GM10266 (cell line): ENCODE results near the gene PRR20G.

Experiments
- DNase-seq: peaks from one replicate; pipeline ENCODE4 v3.0.0; 2012; ENCODE audit errors: extremely low spot score
- TF ChIP-seq, protein P1 (sequence below): IDR thresholded peaks from 2 replicates; pipeline ENCODE4 v1.5.1; 2012; ENCODE audit warnings: mild to moderate bottlenecking, low read depth; ENCODE audit not compliant: control insufficient read depth, insufficient read depth; ENCODE audit errors: missing control alignments

PRR20G gene

GRCh38 chr3:127253491-127253890 is 34.4 kb downstream of the PRR20G start:
- DNase-seq, result no peak
- TF ChIP-seq, protein P1, sequence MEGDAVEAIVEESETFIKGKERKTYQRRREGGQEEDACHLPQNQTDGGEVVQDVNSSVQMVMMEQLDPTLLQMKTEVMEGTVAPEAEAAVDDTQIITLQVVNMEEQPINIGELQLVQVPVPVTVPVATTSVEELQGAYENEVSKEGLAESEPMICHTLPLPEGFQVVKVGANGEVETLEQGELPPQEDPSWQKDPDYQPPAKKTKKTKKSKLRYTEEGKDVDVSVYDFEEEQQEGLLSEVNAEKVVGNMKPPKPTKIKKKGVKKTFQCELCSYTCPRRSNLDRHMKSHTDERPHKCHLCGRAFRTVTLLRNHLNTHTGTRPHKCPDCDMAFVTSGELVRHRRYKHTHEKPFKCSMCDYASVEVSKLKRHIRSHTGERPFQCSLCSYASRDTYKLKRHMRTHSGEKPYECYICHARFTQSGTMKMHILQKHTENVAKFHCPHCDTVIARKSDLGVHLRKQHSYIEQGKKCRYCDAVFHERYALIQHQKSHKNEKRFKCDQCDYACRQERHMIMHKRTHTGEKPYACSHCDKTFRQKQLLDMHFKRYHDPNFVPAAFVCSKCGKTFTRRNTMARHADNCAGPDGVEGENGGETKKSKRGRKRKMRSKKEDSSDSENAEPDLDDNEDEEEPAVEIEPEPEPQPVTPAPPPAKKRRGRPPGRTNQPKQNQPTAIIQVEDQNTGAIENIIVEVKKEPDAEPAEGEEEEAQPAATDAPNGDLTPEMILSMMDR, result no peak

- TF ChIP-seq, protein P1, result no peak
- DNase-seq, result no peak
These were observed 35.4 kb downstream of the PRR20G start for GRCh38 chr3:127252446-127252845.

DNA sequence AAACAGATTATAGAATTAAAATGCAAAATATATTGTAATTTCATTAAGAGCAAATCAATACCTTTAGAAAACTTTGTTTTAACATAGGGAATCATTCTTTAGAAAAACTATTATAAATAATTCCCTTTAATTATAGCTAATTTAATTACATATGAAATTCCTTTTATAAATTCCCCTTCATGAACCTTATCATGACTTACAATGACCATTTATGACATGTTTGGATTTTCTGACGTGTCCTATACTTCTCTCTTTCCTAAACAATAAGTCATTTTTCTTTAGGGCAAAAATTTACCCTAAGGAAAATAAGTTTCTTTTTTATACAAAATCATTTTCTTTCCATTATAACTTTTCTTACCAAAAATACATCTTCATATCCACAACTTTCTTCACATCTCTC is 37.8 kb downstream of the PRR20G start:
- TF ChIP-seq, protein P1, result no peak
- no peak for DNase-seq

DNA sequence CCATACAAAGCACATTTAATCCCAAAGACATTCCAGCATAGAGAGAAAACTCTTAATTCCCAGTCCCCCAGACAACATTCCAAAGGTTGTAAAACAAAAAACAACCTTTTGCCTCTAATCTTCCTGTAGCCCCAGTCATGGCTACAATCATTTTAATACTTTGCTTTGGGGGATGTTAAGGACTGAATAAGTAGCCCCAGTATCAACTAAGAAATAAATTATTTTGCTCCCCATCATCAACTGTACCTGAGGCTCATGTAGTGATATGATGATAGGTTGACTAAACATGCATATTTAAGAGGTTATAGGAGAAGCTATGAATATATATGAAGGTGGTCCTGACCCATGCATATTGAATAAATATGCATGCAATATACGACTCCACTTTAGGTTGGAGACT is 40.6 kb downstream of the PRR20G start:
- no peak for DNase-seq
- TF ChIP-seq, protein P1, result no peak

DNA sequence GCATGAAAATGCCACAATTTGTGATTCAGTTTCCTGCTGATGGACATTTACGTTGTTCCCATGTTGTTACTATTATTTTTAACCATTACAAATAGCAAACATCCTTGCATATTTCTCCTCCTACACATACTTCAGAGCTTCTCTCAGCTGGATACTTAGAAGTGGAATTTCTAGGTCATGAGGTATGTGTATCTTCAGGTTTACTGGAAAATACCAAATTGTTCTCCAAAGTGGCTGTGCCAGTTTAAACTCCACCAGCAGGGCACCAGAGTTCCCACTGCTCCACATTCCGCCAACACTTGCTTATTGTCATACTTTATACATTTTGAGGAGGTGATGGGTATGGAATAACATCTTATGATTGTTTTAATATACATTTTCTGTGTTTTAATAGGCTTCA is 49.2 kb downstream of the PRR20G start:
- no peak for DNase-seq
- TF ChIP-seq, protein P1, result no peak

- TF ChIP-seq, protein P1, result no peak
- no peak for DNase-seq
These were observed 50.0 kb downstream of the PRR20G start for GRCh38 chr3:127237835-127238234.

DNA sequence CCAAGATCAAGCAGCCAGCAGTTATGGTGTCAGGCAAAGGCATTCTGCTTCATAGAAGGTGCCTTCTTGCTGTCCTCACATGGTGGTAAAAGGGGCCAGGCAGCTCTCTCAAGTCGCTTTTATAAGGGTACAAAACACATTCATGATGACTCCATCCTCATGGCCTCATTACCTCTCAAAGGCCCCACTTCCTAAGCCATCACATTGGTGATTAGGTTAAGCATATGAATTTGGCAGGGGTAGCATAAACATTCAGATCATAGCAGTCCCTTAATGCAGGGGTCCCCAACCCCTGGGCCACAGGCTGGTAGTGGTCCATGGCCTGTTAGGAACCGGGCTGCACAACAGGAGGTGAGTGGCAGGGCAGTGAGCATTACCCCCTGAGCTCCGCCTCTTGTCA is 52.1 kb downstream of the PRR20G start:
- TF ChIP-seq, protein P1, result no peak
- no peak for DNase-seq

DNA sequence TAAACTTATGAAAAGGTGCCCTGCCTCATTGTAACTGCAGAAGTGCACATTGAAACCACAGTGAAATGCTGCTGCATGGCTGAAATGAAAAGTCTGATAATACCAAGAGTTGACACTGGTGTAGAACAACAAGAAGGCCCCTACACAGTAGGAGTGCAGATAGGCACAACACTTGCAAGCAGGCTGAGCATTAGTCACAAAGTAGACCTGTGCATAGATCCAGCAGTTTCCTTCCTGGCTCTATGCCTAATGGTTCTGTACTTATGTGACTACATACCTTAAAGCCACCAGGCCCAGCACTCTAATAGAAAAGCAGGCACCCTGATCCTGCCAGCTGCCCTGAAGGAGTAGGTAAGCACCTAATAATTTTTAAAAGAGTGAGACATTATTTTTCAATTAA is 53.1 kb downstream of the PRR20G start:
- TF ChIP-seq, protein P1, result no peak
- no peak for DNase-seq
